OCI-LY7 (cell line): ENCODE measurements around the gene BLNK. TPM values are rescaled to one million over a fixed set of nuclear protein-coding genes. Genes with fewer than 3 reads are reported as not detected.

Experiments used
- BruUV-seq: library from RNA; stranded (reverse); fragments of 400-500 nt; replicated peaks from 2 replicates; lab custom pipeline; 2021; lab: Mats Ljungman, UMichigan
- CTCF ChIA-PET: fragments of 300-600 bp; sonication (Branson Sonifier 250); formaldehyde crosslinking; loops from one replicate; lab custom pipeline; 2022; ENCODE audit warnings: antibody characterized with exemption; ENCODE audit not compliant: unreplicated experiment; lab: Charles Lee
- POLR2A ChIA-PET: fragments of 300-600 bp; sonication (Branson Sonifier 250); formaldehyde crosslinking; loops from one replicate; lab custom pipeline; 2022; ENCODE audit warnings: antibody characterized with exemption; lab: Charles Lee
- DNase-seq: peaks from one replicate; pipeline ENCODE4 v3.0.0-alpha.2; 2015; ENCODE audit warnings: low spot score
- H2AFZ ChIP-seq: fragments of 200-600 bp; sonication (generic), shearing (Covaris generic); 2 replicates; pipeline ENCODE4 v1.6.1; 2014; ENCODE audit warnings: mild to moderate bottlenecking, antibody characterized with exemption, low read length, moderate library complexity
- H3K27ac ChIP-seq: fragments of 200-600 bp; sonication (generic); 2 replicates; pipeline ENCODE4 v1.5.1; 2014; ENCODE audit warnings: mixed run types, low read depth, mild to moderate bottlenecking, moderate library complexity, low read length, inconsistent platforms; ENCODE audit not compliant: poor library complexity, severe bottlenecking
- H3K36me3 ChIP-seq: fragments of 200-600 bp; sonication (generic); 2 replicates; pipeline ENCODE4 v1.6.1; 2014; ENCODE audit warnings: mild to moderate bottlenecking, antibody characterized with exemption, low read length, moderate library complexity, mixed read lengths; ENCODE audit not compliant: insufficient read depth
- H3K4me1 ChIP-seq: fragments of 200-600 bp; sonication (generic); 2 replicates; pipeline ENCODE4 v1.5.1; 2014; ENCODE audit warnings: mild to moderate bottlenecking, low read length; ENCODE audit not compliant: insufficient read depth, poor library complexity, severe bottlenecking
- H3K4me2 ChIP-seq: fragments of 200-600 bp; sonication (generic); 2 replicates; pipeline ENCODE4 v1.6.1; 2014; ENCODE audit warnings: mild to moderate bottlenecking, low read length
- H3K4me3 ChIP-seq: fragments of 200-600 bp; sonication (generic); 2 replicates; pipeline ENCODE4 v1.5.1; 2014; ENCODE audit warnings: mild to moderate bottlenecking, low read depth, low read length; ENCODE audit not compliant: poor library complexity, severe bottlenecking
- H3K79me2 ChIP-seq: fragments of 200-600 bp; sonication (generic); 2 replicates; pipeline ENCODE4 v1.6.1; 2016; ENCODE audit warnings: low read depth, mild to moderate bottlenecking, low read length, moderate library complexity, mixed read lengths; ENCODE audit not compliant: insufficient read depth
- H3K9me2 ChIP-seq: fragments of 200-600 bp; sonication (generic); 2 replicates; pipeline ENCODE4 v1.6.1; 2016; ENCODE audit warnings: mild to moderate bottlenecking, low read length, mixed read lengths; ENCODE audit not compliant: insufficient read depth
- H3K9me3 ChIP-seq: fragments of 200-600 bp; sonication (generic); 2 replicates; pipeline ENCODE4 v1.6.1; 2014; ENCODE audit warnings: mild to moderate bottlenecking, mixed run types, low read length, mixed read lengths
- H4K20me1 ChIP-seq: fragments of 200-600 bp; sonication (generic); 2 replicates; pipeline ENCODE4 v1.6.1; 2014; ENCODE audit warnings: mild to moderate bottlenecking, antibody characterized with exemption, low read length, moderate library complexity, mixed read lengths; ENCODE audit not compliant: insufficient read depth
- CTCF ChIP-seq: fragments of 200-600 bp; sonication (generic); conservative IDR thresholded peaks from 2 replicates; pipeline ENCODE4 v1.5.1; 2014; ENCODE audit warnings: mild to moderate bottlenecking, antibody characterized with exemption, low read length, moderate library complexity, mixed read lengths
- EZH2phosphoT487 ChIP-seq: fragments of 200-600 bp; sonication (generic); IDR thresholded peaks from 2 replicates; pipeline ENCODE4 v1.6.1; 2018; ENCODE audit warnings: low read depth, borderline replicate concordance, mild to moderate bottlenecking, mixed run types, antibody characterized with exemption, low read length, moderate library complexity, mixed read lengths
- intact Hi-C: fragments of 100-400 bp; cut with micrococcal nuclease; formaldehyde crosslinking; loops from one replicate; pipeline ENCODE4 v1.10.0; 2022; ENCODE audit not compliant: unreplicated experiment
- total RNA-seq, 2 experiments: library from RNA; depleted of rRNA in 1 of 2; stranded (reverse); fragments of >200 nt in 1 of 2; shearing (Covaris generic) in 1 of 2; gene quantifications; 2 replicates each; pipeline ENCODE4 v1.2.3, GENCODE V29; 2014 to 2022

BLNK gene
- total RNA-seq, 2 experiments from 2014 or later: 113 to 201 TPM

DNA sequence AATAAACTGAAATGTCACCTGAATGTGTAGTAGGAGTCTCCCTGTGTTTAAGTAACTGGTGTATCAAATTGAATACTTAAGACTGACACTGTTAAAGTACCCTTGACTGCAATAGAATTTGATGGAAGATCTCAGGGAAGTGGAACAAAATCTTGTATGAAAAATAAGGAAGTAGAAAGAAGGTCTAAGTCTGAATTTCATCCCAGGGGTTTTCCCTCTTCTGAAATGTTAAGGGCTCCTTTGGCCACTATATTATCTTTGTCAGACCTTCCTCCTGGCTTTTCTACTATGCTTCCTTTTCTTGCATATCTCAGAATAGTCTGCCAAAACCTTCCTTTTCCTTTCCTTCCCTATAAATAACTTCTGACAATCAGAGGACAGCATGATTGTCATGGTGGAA, 59.6 kb downstream of the BLNK start:
- CTCF ChIA-PET: no interaction called here
- Histone ChIP-seq H3K4me1 (peaks cover 41% of the 10 kb centered on the region), H3K79me2 (no peaks in the 10 kb centered on the region), H3K27ac (no peak overlapping the region), H4K20me1 (no peaks in the 10 kb centered on the region), H3K9me2 (no peaks in the 10 kb centered on the region), H3K4me3 (no peak overlapping the region), H3K36me3 (peaks cover 98% of the 10 kb centered on the region), H3K9me3 (no peaks in the 10 kb centered on the region), H3K4me2 (no peak overlapping the region), H2AFZ (no peak overlapping the region)
- TF ChIP-seq CTCF (no peak), EZH2phosphoT487 (no peak)
- POLR2A ChIA-PET: interaction anchor here (0.6 kb wide), 1 partner anchor 306 kb away, joined by 3 read pairs; no protein-coding TSS in a partner anchor
- no peak for DNase-seq
- intact Hi-C loops: no loop called here
- BruUV-seq: no TSS peak

DNA sequence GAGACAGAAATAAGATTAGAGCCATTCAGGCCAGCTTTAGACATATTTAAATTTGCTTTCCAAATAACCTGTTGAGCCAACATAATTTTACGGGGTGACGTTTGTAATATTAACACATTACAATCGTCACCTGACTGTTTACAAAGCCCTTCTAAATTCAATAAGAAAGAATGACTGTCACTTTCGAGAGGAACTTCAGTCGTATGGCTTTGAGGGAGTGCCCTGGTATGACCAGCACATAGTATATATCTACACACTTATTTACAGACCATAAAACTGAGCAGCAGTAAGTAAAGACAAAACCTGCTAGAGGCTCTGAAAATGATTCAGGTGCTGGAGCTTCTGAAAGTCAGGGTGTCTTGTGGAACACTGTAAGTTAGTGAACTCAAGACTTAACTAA, 62.4 kb downstream of the BLNK start:
- Histone ChIP-seq H3K9me3 (no peaks in the 10 kb centered on the region), H3K4me1 (peaks cover 41% of the 10 kb centered on the region), H4K20me1 (no peaks in the 10 kb centered on the region), H3K27ac (peak overlapping the region; percentile 60), H3K4me2 (peak overlapping the region; percentile 21; the same call in 1 of the 2 replicates), H3K4me3 (no peak overlapping the region), H2AFZ (no peak overlapping the region), H3K36me3 (peaks cover 98% of the 10 kb centered on the region), H3K79me2 (no peaks in the 10 kb centered on the region), H3K9me2 (no peaks in the 10 kb centered on the region)
- TF ChIP-seq CTCF: no peak
- TF ChIP-seq EZH2phosphoT487: no peak
- ChIA-PET POLR2A (interaction anchor here (0.6 to 0.8 kb wide), 2 partner anchors 82 to 86 kb away, joined by 3 read pairs; no protein-coding TSS in a partner anchor), CTCF (interaction anchor here (0.6 to 1.4 kb wide), 2 partner anchors 14 to 21 kb away, joined by 4 read pairs; no protein-coding TSS in a partner anchor)
- intact Hi-C loops: no loop called here
- DNase-seq: no peak
- BruUV-seq: no TSS peak

- intact Hi-C loops: no loop called here
- TF ChIP-seq CTCF: no peak
- no peak for TF ChIP-seq EZH2phosphoT487
- peaks cover 41% of the 10 kb centered on the region for H3K4me1 ChIP-seq
- H3K79me2 ChIP-seq: no peaks in the 10 kb centered on the region
- no peaks in the 10 kb centered on the region for H4K20me1 ChIP-seq
- peak overlapping the region; percentile 21 for H3K4me2 ChIP-seq
- peak; percentile 64 for DNase-seq
- H3K9me2 ChIP-seq: no peaks in the 10 kb centered on the region
- ChIA-PET POLR2A (interaction anchor here (0.5 to 0.6 kb wide), 2 partner anchors 118 to 973 kb away, joined by 5 read pairs; no protein-coding TSS in a partner anchor), CTCF (no interaction called here)
- H3K27ac ChIP-seq: peak overlapping the region; percentile 60
- H3K9me3 ChIP-seq: no peaks in the 10 kb centered on the region
- BruUV-seq: no TSS peak
- no peak overlapping the region for H3K4me3 ChIP-seq
- peaks cover 98% of the 10 kb centered on the region for H3K36me3 ChIP-seq
- no peak overlapping the region for H2AFZ ChIP-seq
Observed at GRCh38 chr10:96208271-96208670, 63.1 kb downstream of the BLNK start.
